IPS DF 4.7 (cell line): ENCODE measurements around the gene CNPY3.
A peak's percentile ranks its signal among the peaks of the same experiment; 100 is the strongest.
"Not testable (repeated sequence)": the region's sequence is repeated elsewhere in the genome, so short reads cannot be mapped to it uniquely, and the experiment has no call there.

Source experiments
- DNase-seq: peaks from one replicate; pipeline ENCODE4 v3.0.0-alpha.2; 2013; ENCODE audit warnings: low spot score; ENCODE audit errors: extremely low read depth

CNPY3 gene

DNA sequence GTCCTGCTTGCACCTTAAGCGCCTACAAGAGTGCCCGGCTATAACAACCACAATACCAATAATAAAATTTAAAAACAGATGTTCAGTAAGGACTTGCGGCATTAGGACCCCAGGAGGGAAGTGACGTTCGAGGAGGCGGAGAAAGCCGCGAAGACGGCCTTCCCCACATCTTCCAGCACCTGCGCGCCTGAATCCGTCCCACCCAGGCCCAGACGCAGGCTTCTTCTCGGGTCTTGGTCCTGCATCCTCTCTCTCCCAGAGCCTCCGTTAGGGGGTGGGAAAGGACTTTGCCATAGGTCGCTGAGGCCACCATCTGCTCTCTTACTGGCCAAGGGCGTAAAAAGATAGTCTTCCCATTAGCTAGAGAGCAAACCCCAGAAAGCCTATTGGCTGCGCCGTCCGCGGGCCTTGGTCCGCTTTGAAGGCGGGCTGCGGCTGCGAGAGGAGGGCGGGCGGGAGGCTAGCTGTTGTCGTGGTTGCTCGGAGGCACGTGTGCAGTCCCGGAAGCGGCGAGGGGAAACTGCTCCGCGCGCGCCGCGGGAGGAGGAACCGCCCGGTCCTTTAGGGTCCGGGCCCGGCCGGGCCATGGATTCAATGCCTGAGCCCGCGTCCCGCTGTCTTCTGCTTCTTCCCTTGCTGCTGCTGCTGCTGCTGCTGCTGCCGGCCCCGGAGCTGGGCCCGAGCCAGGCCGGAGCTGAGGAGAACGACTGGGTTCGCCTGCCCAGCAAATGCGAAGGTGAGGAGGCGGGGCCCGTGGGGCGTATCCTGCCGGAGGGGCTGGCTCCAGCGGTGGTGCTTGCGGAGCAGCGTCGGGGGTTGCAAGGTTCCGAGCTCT is at the start of gene CNPY3:
Gene CNPY3, plus strand, starts transcription at position 495 of the 835 bp plus-strand sequence. Its CDS starts 91 bp downstream, at position 586.
- DNase-seq, result peak; percentile 96

DNA sequence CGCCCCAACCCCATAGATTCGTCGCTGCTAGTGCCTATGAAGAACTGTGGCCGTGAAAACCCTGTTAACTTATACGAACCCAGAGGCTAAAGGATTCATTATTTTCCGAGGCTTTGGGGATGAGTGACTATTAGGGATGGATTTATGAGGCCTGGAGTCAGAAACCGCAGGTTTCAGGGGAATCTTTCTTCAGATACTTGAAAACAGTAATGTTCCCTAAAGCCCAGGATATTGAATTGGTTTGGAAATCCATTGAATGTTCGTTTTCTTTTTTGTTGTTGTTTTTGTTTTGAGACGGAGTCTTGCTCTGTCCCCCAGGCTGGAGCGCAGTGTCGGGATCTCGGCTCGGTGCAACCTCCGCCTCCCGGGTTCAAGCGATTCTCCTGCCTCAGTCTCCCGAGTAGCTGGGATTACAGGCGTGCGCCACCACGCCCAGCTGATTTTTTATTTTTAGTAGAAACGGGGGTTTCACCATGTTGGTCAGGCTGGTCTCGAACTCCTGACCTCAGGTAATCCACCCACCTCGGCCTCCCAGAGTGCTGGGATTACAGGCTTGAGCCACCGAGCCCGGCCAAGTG is 49.0 kb upstream of the CNPY3 start:
- not testable (repeated sequence) for DNase-seq

- not testable (repeated sequence) for DNase-seq
Measured at GRCh38 chr6:42880871-42881270, 48.4 kb upstream of the CNPY3 start.

GRCh38 chr6:42885702-42886101 is 43.6 kb upstream of the CNPY3 start:
- DNase-seq, result no peak

DNA sequence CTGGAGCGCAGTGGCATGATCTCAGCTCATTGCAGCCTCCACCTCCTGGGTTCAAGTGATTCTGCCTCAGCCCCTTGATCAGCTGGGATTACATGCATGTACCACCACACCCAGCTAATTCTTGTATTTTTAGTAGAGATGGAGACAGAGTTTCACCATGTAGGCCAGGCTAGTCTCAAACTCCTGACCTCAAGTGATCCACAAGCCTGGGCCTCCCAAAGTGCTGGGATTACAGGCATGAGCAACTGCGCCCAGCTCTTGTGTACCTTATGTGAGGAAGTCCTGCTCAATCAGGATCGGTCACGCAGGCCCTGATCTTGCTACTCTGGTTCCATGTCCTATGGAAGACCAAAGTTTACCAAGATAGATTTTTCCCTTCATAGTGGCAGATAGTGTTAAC is 41.1 kb upstream of the CNPY3 start:
- DNase-seq, result not testable (repeated sequence)

DNA sequence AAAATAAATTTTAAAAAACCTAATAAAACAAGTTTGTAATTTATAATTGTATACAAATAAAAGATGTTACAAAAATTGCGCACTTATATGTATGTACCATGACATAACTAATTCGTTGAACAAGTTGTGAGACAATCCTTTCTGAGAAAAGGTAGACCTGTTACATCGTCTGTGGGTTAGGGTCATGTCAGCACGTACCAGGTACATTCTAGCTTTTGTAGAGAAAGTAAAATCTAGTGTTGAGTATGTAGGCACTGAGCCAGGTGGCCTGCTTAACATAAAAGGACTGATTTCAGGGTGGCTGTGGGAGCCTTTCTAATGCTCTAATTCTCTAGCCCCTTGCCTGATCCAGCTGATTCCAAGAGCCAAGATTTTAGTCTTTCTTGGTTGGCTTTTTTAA is 39.5 kb upstream of the CNPY3 start:
- DNase-seq, result no peak

DNA sequence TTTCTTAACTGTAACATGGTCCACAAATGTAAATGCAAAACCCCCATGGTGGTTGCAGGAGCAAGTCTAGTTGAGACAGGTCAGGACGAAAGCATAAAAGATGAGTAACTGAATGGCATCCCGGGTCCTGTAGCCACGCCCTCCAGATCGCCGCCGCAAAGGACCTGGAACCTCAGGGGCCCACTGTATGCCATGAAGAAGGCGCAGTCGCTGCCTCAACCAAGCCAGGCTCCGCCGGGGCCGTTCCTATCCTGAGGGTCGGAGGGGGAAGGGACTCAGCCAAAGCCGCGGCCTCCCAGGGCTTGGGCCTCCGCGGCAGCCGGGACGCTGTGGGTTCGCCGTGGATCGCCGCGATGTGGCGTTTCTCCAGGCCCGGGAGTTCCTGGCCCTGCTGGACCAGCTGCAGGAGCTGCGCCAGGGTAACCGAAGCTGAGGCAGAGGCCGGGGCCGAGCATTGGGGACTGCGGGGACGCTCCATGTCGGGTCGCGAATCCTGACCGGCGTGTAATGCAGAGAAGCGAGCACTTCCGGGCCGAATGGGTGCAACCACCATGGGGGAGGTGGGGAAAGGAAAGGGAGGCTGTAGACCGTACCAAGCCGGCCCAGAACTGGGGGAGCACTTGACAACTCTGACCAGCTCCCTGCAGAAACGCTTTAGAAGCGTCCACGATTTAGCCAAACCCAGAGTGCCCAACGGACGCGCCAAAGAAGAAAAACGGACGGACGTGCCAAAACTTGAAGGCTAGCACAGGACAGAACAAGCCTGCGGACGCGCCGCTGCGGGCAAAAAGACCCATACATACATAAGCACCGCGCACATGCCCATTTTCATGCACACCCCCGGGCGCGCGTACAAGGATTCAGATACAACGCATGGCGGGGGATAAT is 38.7 kb upstream of the CNPY3 start:
- DNase-seq, result no peak

GRCh38 chr6:42891199-42891722 is 38.0 kb upstream of the CNPY3 start:
- DNase-seq, result no peak

DNA sequence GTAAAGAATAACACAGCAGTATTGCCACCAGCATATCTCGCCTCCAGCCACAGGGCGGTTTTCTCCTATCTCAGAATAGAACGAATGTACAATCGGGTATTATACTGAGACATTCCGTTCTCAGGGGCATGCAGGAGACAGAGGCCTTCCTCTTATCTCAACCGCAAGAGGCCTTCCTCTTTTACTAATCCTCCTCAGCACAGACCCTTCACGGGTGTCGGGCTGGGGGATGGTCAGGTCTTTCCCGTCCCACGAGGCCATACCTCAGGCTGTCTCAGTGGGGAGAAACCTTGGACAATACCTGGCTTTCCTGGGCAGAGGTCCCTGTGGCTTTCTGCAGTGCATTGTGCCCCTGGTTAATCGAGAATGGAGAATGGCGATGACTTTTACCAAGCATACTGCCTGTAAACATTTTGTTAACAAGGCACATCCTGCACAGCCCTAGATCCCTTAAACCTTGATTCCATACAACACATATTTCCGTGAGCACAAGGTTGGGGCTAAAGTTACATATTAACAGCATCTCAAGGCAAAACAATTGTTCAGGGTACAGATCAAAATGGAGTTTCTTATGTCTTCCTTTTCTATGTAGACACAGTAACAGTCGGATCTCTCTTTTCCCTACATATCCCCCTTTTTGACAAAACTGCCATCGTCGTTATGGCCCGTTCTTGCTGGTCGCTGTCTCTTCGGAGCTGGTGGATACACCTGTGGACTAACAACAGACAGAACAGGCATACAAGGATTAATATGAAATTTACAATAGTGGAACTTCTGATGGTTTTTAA is 35.0 kb upstream of the CNPY3 start:
- not testable (repeated sequence) for DNase-seq

GRCh38 chr6:42896178-42896719 is 33.0 kb upstream of the CNPY3 start:
- no peak for DNase-seq

DNA sequence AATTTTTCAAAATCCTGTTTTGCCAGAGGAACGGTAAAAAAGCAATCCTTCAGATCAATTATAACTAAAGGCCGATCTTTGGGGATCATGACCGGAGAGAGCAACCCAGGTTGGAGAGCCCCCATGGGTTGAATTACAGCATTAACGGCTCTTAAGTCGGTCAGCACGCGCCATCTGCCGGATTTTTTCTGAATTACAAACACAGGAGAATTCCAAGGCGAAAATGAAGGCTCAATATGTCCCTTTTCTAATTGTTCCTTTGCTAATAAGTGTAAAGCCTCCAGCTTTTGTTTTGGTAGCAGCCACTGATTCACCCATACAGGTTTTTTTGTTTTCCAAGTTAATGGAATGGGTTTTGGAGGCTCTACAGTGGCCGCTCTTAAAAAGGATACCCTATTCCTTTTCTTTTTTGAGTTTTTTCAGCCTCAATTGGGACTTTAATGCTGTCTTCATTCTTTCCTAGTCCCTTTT is 30.4 kb upstream of the CNPY3 start:
- DNase-seq, result no peak

GRCh38 chr6:42899871-42900270 is 29.4 kb upstream of the CNPY3 start:
- no peak for DNase-seq

DNA sequence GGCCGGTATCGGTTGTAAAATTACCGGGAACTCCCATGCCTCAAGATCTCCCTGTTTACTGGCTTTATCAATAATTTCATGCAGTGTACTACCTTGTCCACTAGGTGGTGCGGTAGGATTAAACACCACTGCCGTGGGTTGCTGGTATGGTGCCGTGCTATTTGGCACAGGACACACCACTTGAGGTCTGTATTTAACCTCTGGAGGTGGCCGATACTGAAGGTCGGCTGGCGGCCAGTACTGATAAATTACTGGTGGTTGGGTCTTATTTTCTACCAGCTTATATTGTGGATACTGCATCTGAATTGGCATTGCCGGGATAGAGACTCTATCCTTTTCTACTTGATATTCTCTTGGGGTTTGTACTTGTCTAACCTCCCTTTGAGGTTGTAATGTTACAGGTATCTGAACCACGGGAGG is 27.7 kb upstream of the CNPY3 start:
- no peak for DNase-seq

DNA sequence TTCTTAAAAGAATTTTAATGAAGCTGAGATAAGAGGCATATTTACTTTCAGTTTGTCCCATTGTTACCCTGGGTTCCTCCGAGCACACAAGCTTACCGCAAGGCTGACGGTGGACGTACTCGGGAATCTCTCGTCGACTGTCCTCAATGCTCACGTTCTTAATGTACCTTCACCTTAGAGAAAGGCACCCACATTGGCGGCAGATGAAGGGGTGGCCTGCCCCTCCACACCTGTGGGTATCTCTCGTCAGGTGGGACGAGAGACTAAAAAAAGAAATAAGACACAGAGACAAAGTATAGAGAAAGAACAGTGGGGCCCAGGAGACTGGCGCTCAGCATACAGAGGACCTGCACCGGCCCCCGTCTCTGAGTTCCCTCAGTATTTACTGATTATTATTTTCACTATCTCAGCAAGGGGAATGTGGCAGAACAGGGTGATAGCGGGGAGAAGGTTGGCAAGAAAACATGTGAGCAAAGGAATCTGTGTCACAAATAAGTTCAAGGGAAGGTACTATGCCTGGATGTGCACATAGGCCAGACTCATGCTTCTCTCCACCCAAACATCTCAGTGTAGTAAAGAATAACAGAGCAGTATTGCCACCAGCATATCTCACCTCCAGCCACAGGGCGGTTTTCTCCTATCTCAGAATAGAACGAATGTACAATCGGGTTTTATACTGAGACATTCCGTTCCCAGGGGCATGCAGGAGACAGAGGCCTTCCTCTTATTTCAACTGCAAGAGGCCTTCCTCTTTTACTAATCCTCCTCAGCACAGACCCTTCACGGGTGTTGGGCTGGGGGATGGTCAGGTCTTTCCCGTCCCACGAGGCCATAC is 26.6 kb upstream of the CNPY3 start:
- DNase-seq, result not testable (repeated sequence)

- no peak for DNase-seq
Measured at GRCh38 chr6:42904467-42904866, 24.8 kb upstream of the CNPY3 start.

- DNase-seq, result no peak
Measured at GRCh38 chr6:42907336-42907735, 21.9 kb upstream of the CNPY3 start.

- no peak for DNase-seq
Measured at GRCh38 chr6:42909835-42910234, 19.4 kb upstream of the CNPY3 start.

DNA sequence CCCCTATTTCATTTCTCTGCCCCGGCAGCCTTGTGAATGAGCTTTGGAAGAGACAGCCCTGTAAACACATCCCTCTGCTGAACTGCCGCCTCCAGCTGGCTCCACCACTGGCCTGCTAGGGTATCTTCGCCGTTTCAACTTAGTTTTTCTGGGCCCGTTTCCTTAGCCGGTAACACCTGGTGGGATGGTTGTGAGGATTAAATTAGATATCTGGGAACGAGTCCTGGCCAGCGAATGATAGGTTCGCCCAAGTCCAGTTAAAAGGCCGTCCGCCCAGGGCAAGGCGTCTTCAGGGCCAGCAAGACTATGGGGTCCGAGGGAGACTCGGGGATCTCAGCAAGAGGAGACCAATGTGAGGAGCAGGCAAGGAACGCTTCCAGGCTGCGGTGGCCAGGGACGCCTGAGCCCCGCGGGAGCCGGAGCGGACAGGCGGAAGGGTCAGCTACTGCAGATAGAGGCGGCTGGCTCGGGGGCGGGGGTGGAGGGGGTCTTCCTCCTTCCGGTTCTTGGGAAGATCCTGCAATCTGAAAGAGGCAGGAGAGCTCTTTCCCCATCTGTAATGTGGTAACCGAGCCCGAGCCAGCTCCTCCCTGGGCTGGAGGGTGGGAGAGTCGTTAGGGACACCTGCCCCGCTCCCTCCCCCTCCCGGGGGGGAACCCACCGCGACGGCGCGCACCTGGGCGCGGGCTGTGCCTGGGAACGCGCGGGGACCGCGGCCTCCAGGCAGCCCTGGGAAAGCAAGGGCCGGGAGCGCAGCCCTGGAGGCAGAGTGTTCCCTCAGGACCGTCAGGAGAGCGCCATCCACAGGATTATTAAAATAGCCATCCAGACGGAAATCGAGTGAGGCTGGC is 17.9 kb upstream of the CNPY3 start:
- no peak for DNase-seq

DNA sequence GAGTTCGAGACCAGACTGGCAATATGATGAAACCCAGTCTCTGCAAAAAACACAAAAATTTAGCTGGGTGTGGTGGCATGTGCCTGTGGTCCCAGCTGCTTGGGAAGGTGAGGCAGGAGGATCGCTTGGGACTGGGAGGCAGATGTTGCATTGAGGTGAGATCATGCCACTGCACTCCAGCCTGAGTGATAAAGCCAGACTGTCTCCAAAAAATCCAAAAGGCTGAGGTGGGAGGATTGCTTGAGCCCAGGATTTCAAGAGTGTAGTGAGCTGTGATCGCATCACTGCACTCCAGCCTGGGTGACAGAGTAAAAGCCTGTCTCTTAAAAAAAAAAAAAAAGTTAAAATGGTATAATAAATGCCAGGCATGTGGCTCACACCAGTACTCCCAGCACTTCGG is 14.7 kb upstream of the CNPY3 start:
- no peak for DNase-seq
